ENCODE measurements around the gene MAGEB4.

DNA sequence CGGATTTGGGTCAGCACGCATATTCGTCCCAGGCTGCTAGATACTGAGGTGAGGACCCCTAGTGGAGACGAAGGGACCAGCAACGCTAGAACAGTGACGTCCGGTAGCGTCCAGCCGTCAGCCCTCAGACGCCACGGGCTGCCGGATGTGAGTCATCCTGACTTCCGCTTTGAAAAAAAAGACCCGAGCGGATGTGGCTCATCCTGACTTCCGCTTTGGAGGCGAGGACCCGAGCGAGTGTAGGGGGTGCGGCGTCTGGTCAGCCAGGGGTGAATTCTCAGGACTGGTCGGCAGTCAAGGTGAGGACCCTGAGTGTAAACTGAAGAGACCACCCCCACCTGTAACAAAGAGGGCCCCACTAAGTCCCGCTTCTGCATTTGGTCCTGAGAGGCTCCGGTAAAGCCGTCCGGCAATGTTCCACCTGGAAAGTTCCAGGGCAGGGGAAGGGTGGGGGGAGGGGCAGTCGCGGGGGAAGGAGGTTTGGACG is 26.4 kb upstream of the MAGEB4 start, which contains the start of gene MAGEB2:
- TF ChIP-seq, protein P1, sequence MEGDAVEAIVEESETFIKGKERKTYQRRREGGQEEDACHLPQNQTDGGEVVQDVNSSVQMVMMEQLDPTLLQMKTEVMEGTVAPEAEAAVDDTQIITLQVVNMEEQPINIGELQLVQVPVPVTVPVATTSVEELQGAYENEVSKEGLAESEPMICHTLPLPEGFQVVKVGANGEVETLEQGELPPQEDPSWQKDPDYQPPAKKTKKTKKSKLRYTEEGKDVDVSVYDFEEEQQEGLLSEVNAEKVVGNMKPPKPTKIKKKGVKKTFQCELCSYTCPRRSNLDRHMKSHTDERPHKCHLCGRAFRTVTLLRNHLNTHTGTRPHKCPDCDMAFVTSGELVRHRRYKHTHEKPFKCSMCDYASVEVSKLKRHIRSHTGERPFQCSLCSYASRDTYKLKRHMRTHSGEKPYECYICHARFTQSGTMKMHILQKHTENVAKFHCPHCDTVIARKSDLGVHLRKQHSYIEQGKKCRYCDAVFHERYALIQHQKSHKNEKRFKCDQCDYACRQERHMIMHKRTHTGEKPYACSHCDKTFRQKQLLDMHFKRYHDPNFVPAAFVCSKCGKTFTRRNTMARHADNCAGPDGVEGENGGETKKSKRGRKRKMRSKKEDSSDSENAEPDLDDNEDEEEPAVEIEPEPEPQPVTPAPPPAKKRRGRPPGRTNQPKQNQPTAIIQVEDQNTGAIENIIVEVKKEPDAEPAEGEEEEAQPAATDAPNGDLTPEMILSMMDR (IDR thresholded peaks at IDR 0.05) = no peak
- no peak for TF ChIP-seq POLR2A (IDR thresholded peaks at IDR 0.05)

Data from lower leg skin (tissue), 3 donors.